HepG2 (cell line): ENCODE results near the gene C21orf58. TPM values are rescaled to one million over a fixed set of nuclear protein-coding genes. Genes with fewer than 3 reads are reported as not detected.

ENCODE experiments used
- ARID2 ChIP-seq: sonication (generic); formaldehyde crosslinking; IDR thresholded peaks from 2 replicates; pipeline ENCODE4 v1.8.1; 2022; ENCODE audit warnings: mild to moderate bottlenecking, missing genetic modification reagents, borderline replicate concordance
- ASH2L ChIP-seq: fragments of 300-600, 200-600 bp; sonication (generic); IDR thresholded peaks from 2 replicates; pipeline ENCODE4 v1.7.0; 2017; ENCODE audit warnings: low read depth, mild to moderate bottlenecking, moderate library complexity, mixed read lengths, low read length; ENCODE audit not compliant: insufficient read length
- ATF3 ChIP-seq: sonication (generic); formaldehyde crosslinking; IDR thresholded peaks from 2 replicates; pipeline ENCODE4 v1.4.0; 2020; ENCODE audit warnings: missing genetic modification reagents
- BATF2 ChIP-seq: sonication (generic); formaldehyde crosslinking; IDR thresholded peaks from 2 replicates; pipeline ENCODE4 v1.8.0; 2022; ENCODE audit warnings: mild to moderate bottlenecking, missing genetic modification reagents, moderate library complexity
- CHCHD3 ChIP-seq: sonication (generic); formaldehyde crosslinking; IDR thresholded peaks from 2 replicates; pipeline ENCODE4 v1.8.0; 2022; ENCODE audit warnings: mild to moderate bottlenecking, missing genetic modification reagents, moderate library complexity
- DMAP1 ChIP-seq: IDR thresholded peaks from 2 replicates; pipeline ENCODE4 v1.6.1; 2016
- FOXA3 ChIP-seq: IDR thresholded peaks from 2 replicates; pipeline ENCODE4 v1.6.1; 2016; ENCODE audit warnings: missing genetic modification reagents, missing compliant biosample characterization
- IRF9 ChIP-seq: sonication (generic); formaldehyde crosslinking; IDR thresholded peaks from 2 replicates; pipeline ENCODE4 v1.8.0; 2022; ENCODE audit warnings: missing genetic modification reagents, mild to moderate bottlenecking, borderline replicate concordance
- ISX ChIP-seq: sonication (generic); formaldehyde crosslinking; conservative IDR thresholded peaks from 2 replicates; pipeline ENCODE4 v1.5.0; 2020; ENCODE audit warnings: missing genetic modification reagents
- JDP2 ChIP-seq: sonication (generic); formaldehyde crosslinking; IDR thresholded peaks from 2 replicates; pipeline ENCODE4 v1.8.1; 2022; ENCODE audit warnings: missing genetic modification reagents, borderline replicate concordance
- MLLT10 ChIP-seq: sonication (generic); formaldehyde crosslinking; IDR thresholded peaks from 2 replicates; pipeline ENCODE4 v1.4.0; 2020; ENCODE audit warnings: missing genetic modification reagents
- PITX1 ChIP-seq: sonication (generic); formaldehyde crosslinking; IDR thresholded peaks from 2 replicates; pipeline ENCODE4 v1.5.1; 2020; ENCODE audit warnings: mild to moderate bottlenecking, missing genetic modification reagents
- POGK ChIP-seq: sonication (generic); formaldehyde crosslinking; conservative IDR thresholded peaks from 2 replicates; pipeline ENCODE4 v1.8.0; 2022; ENCODE audit warnings: mild to moderate bottlenecking, moderate library complexity, missing genetic modification reagents
- RCOR2 ChIP-seq: IDR thresholded peaks from 2 replicates; pipeline ENCODE4 v1.6.1; 2016; ENCODE audit warnings: missing biosample characterization, missing genetic modification reagents
- RERE ChIP-seq: IDR thresholded peaks from 2 replicates; pipeline ENCODE4 v1.6.1; 2016; ENCODE audit warnings: low read depth, missing genetic modification reagents, missing compliant biosample characterization
- TFDP1 ChIP-seq: IDR thresholded peaks from 2 replicates; pipeline ENCODE4 v1.6.1; 2016; ENCODE audit warnings: missing compliant biosample characterization, missing genetic modification reagents, borderline replicate concordance
- TRIM24 ChIP-seq: sonication (generic); formaldehyde crosslinking; IDR thresholded peaks from 2 replicates; pipeline ENCODE4 v1.8.0; 2022; ENCODE audit warnings: mild to moderate bottlenecking, missing genetic modification reagents
- U2AF1 ChIP-seq: fragments of 200-400 bp; formaldehyde crosslinking; optimal IDR thresholded peaks from 2 replicates; pipeline ENCODE3; 2017; ENCODE audit warnings: mild to moderate bottlenecking, low read depth, low read length
- ZNF230 ChIP-seq: sonication (generic); formaldehyde crosslinking; IDR thresholded peaks from 2 replicates; pipeline ENCODE4 v1.4.0; 2020; ENCODE audit warnings: mild to moderate bottlenecking, missing genetic modification reagents
- polyA plus RNA-seq, 8 experiments: library from polyadenylated mRNA; depleted of rRNA in 3 of 8; stranded (reverse) in 7 of 8; unstranded in 1 of 8; fragments of >200 nt; fragmentation: Illumina TruSeq in 4 of 8; extraction: Trizol in 4 of 8; gene quantifications; 2 replicates each; pipeline versions ENCODE4 v1.2.1 to v1.2.3, GENCODE V29; 2011 to 2016; ENCODE audit warnings: low read depth in 4 of 8, missing spikeins in 1 of 8, mixed read lengths in 1 of 8; ENCODE audit not compliant: insufficient read depth in 1 of 8
- total RNA-seq, 5 experiments: library from RNA; depleted of rRNA; stranded (reverse); fragments of >200 nt; fragmentation: Illumina TruSeq; extraction: Trizol; gene quantifications; 2 replicates each; pipeline ENCODE4 v1.2.3, GENCODE V29; 2016; ENCODE audit warnings: low read depth in 1 of 5

C21orf58 gene
- total and polyA plus RNA-seq, 2 of the 13 experiments (the other 11 are each of a cell fraction or from before 2014, with no cell fraction given): 3.5 to 6.8 TPM

GRCh38 chr21:46295996-46296752 is 27.5 kb downstream of the C21orf58 start (continued):
- TF ChIP-seq CHCHD3 (no peak), BATF2 (CRISPR knock-in tag) (no peak), MLLT10 (CRISPR knock-in tag) (no peak), ATF3 (CRISPR knock-in tag) (no peak), TRIM24 (CRISPR knock-in tag) (no peak), ISX (CRISPR knock-in tag) (no peak), ASH2L (no peak), TFDP1 (peak; percentile 82; the same call in 1 of the 2 replicates), RCOR2 (no peak), PITX1 (CRISPR knock-in tag) (no peak), ZNF230 (no peak), IRF9 (CRISPR knock-in tag) (no peak), JDP2 (no peak), U2AF1 (no peak), FOXA3 (CRISPR knock-in tag) (no peak), ARID2 (CRISPR knock-in tag) (0 out of 2 replicates have a peak, but pooled peaks have one; percentile 49), RERE (no peak), POGK (CRISPR knock-in tag) (peak; percentile 67; the same call in 1 of the 2 replicates), DMAP1 (CRISPR knock-in tag) (peak; percentile 82)
